Gastrocnemius medialis (tissue), 4 donors: ENCODE measurements around the gene RREB1. TPM values are rescaled to one million over a fixed set of nuclear protein-coding genes. Genes with fewer than 3 reads are reported as not detected.

Experiments used
- ATAC-seq, 2 donors: fragments of 150-250 bp; one replicate each; pipeline ENCODE4 v1.9.1; 2016
- DNase-seq, 2 donors: peaks; one replicate each; pipeline ENCODE4 v3.0.0-alpha.2; 2019
- H3K27ac ChIP-seq, 4 donors: fragments of 200-600 bp; sonication (generic); 1 replicate in 1 of 4; 2 replicates in 3 of 4; pipeline ENCODE4 v1.5.1; 2016 to 2018; ENCODE audit warnings: mild to moderate bottlenecking in 2 of 4, moderate library complexity in 1 of 4
- H3K27me3 ChIP-seq, 3 donors: fragments of 200-600 bp; sonication (generic) in 2 of 3; 1 replicate in 1 of 3; 2 replicates in 2 of 3; pipeline versions ENCODE4 v1.5.1 to v1.6.0; 2016 to 2019; ENCODE audit warnings: mild to moderate bottlenecking in 1 of 3, moderate library complexity in 1 of 3
- H3K36me3 ChIP-seq, 2 donors: fragments of 200-600 bp; sonication (generic) in 1 of 2; one replicate each; pipeline ENCODE4 v1.5.1; 2017 to 2018
- H3K4me1 ChIP-seq, 2 donors: fragments of 200-600 bp; sonication (generic) in 1 of 2; one replicate each; pipeline ENCODE4 v1.5.1; 2016 to 2017; ENCODE audit warnings: mild to moderate bottlenecking in 2 of 2
- H3K4me3 ChIP-seq, 4 donors: fragments of 200-600 bp; sonication (generic) in 3 of 4; 1 replicate in 1 of 4; 2 replicates in 3 of 4; pipeline ENCODE4 v1.5.1; 2016 to 2019; ENCODE audit warnings: mild to moderate bottlenecking in 2 of 4
- H3K9me3 ChIP-seq, 3 donors: fragments of 200-600 bp; sonication (generic) in 2 of 3; 1 replicate in 1 of 3; 2 replicates in 2 of 3; pipeline ENCODE4 v1.5.1; 2016 to 2019
- POLR2A ChIP-seq, 2 donors: fragments of 450-650 bp; IDR thresholded peaks; one replicate each; pipeline ENCODE4 v1.6.1; 2017; ENCODE audit warnings: antibody characterized with exemption in 2 of 2, mild to moderate bottlenecking in 2 of 2, moderate library complexity in 2 of 2
- in situ Hi-C, 4 donors: fragments of 200-750 bp; cut with MboI; loops; one replicate each; pipeline versions ENCODE4 v1.15.0 to v1.8.0; 2017; ENCODE audit warnings: low sequenced_read_pairs in 4 of 4
- intact Hi-C: fragments of 100-400 bp; cut with DNase I; formaldehyde crosslinking; loops from one replicate; pipeline ENCODE4 v1.15.1; 2023; ENCODE audit warnings: low total_unique reads
- total RNA-seq, 4 donors: library from RNA; depleted of rRNA; stranded (reverse); fragments of >200 nt; gene quantifications; one replicate each; pipeline versions ENCODE4 v1.1.0 to v1.2.3, GENCODE V29; 2016
- TF ChIP-seq, protein P1 (sequence below), 5 experiments: fragments of 450-650 bp in 3 of 5; fragments of 200-600 bp in 2 of 5; sonication (generic) in 2 of 5; IDR thresholded peaks in 4 of 5; conservative IDR thresholded peaks in 1 of 5; 1 replicate in 4 of 5; 2 replicates in 1 of 5; pipeline ENCODE4 v1.5.1; 2016 to 2019; ENCODE audit warnings: antibody characterized with exemption in 5 of 5, mild to moderate bottlenecking in 3 of 5, moderate library complexity in 3 of 5

RREB1 gene
- total RNA-seq, 4 donors from 2014 or later = 18.0 to 41.3 (median 39.2) TPM

DNA sequence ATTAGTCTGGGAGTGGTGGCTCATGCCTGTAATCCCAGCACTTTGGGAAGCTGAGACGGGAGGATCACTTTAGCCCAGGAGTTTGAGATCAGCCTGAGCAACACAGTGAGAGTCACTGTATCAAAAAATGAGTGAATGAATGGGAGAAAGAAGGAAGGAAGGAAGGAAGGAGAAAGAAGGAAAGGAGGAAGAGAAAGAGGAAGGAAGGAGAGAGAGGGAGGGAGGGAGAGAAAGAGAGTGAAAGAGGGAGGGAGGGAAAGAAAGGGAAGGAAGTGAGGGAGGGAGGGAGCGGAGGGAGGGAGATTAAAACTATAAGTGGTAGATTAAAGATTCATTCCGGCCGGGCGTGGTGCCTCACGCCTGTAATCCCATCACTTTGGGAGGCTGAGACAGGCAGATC lies 28.9 kb upstream of the RREB1 start:
- Histone ChIP-seq H3K4me1 (peaks cover 0 to 2% of the 10 kb centered on the region in 2 donors), H3K27ac (no peak overlapping the region), H3K4me3 (no peak overlapping the region), H3K9me3 (no peaks in the 10 kb centered on the region), H3K36me3 (no peaks in the 10 kb centered on the region), H3K27me3 (no peaks in the 10 kb centered on the region)
- in situ Hi-C loops (no loop called here), intact Hi-C loops (no loop called here)
- TF ChIP-seq POLR2A (IDR thresholded peaks at IDR 0.05) = no peak
- TF ChIP-seq, protein P1, sequence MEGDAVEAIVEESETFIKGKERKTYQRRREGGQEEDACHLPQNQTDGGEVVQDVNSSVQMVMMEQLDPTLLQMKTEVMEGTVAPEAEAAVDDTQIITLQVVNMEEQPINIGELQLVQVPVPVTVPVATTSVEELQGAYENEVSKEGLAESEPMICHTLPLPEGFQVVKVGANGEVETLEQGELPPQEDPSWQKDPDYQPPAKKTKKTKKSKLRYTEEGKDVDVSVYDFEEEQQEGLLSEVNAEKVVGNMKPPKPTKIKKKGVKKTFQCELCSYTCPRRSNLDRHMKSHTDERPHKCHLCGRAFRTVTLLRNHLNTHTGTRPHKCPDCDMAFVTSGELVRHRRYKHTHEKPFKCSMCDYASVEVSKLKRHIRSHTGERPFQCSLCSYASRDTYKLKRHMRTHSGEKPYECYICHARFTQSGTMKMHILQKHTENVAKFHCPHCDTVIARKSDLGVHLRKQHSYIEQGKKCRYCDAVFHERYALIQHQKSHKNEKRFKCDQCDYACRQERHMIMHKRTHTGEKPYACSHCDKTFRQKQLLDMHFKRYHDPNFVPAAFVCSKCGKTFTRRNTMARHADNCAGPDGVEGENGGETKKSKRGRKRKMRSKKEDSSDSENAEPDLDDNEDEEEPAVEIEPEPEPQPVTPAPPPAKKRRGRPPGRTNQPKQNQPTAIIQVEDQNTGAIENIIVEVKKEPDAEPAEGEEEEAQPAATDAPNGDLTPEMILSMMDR (IDR thresholded peaks at IDR 0.05 in 4 of 5, conservative IDR thresholded peaks at IDR 0.05 in 1 of 5) = no peak
- ATAC-seq (no peak), DNase-seq (no peak)

DNA sequence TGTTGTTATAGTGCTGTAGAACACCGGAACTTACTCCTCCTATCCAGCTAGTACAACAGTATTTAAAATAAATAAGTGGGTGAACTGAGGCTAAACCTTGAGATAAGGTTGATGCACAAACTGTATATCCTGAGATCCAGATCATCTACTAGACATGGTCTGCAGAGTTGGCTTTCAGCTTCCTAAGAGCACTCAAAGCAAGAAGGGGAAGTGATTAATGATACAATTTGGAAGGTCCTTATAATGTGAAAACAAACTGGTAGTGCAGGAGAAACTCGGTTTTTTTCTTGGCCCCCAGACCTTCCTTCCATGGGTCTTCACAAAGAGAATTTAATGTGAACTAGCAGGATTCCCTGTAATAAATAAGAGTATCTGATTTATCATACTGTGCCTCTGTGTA lies 27.4 kb upstream of the RREB1 start:
- ATAC-seq (no peak), DNase-seq (no peak)
- TF ChIP-seq POLR2A (IDR thresholded peaks at IDR 0.05) = no peak
- TF ChIP-seq, protein P1 (IDR thresholded peaks at IDR 0.05 in 4 of 5, conservative IDR thresholded peaks at IDR 0.05 in 1 of 5) = no peak
- H3K27me3 ChIP-seq = no peaks in the 10 kb centered on the region
- intact Hi-C loops = no loop called here
- H3K4me1 ChIP-seq = no peaks in the 10 kb centered on the region
- no peaks in the 10 kb centered on the region for H3K9me3 ChIP-seq
- no peaks in the 10 kb centered on the region for H3K36me3 ChIP-seq
- in situ Hi-C loops = no loop called here
- no peak overlapping the region for H3K27ac ChIP-seq
- H3K4me3 ChIP-seq = no peak overlapping the region

DNA sequence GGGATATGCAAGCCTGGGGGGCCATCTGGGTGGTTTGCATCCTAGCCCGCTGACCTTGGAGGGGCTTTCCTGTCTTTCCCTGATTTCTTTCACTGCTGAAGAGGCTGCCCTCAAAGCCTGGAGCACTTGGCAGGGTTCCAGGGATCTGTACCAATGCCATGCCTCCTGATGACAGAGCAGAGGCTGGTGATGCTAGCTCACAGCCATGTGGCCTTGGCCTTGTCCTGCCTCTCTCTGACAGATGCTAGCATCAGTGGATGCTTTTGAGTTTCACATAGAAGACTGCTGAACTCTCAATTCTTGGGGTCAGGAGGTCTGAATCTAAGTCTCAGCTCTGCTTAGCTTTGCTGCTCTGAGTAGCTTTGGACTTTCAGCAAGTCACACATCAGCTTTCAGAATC lies 21.9 kb upstream of the RREB1 start:
- DNase-seq (peak; percentile 8 to 46), ATAC-seq (peak; percentile 37 to 45)
- Histone ChIP-seq H3K27ac (peak overlapping the region; percentile 52 to 64 (median 57)), H3K4me3 (no peak overlapping the region), H3K36me3 (no peaks in the 10 kb centered on the region), H3K9me3 (no peaks in the 10 kb centered on the region), H3K4me1 (peaks cover 20 to 24% of the 10 kb centered on the region in 2 donors), H3K27me3 (no peaks in the 10 kb centered on the region)
- TF ChIP-seq, protein P1 (IDR thresholded peaks at IDR 0.05 in 4 of 5, conservative IDR thresholded peaks at IDR 0.05 in 1 of 5) = no peak
- TF ChIP-seq POLR2A (IDR thresholded peaks at IDR 0.05) = no peak
- intact Hi-C loops = no loop called here
- in situ Hi-C loops = no loop called here

DNA sequence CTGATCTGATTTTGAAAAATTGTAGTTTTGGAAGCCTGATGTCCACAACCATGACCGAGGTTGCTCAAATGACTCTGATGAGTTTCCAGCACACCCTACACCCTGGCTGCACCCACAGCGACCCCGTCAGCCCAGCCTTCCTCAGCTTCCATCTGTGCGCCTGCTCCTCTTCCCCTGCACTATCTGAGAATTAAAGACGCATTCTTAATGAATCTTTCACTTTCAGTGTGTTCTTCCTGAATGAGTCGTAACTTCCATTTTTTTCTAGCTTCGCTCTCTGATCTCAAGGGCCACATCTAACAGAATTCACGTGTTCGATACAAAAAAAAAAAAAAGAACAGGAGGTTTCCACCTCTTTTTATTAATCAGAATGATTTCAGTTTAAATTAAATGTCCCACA lies 21.3 kb upstream of the RREB1 start:
- H3K27me3 ChIP-seq = no peaks in the 10 kb centered on the region
- intact Hi-C loops (no loop called here), in situ Hi-C loops (no loop called here)
- TF ChIP-seq POLR2A (IDR thresholded peaks at IDR 0.05) = no peak
- TF ChIP-seq, protein P1 (IDR thresholded peaks at IDR 0.05 in 4 of 5, conservative IDR thresholded peaks at IDR 0.05 in 1 of 5) = no peak
- H3K4me1 ChIP-seq = peaks cover 20 to 24% of the 10 kb centered on the region in 2 donors
- no peaks in the 10 kb centered on the region for H3K36me3 ChIP-seq
- peak overlapping the region; percentile 10 to 29 (median 20) for H3K4me3 ChIP-seq
- H3K27ac ChIP-seq = peak overlapping the region; percentile 52 to 64 (median 57)
- ATAC-seq (peak; percentile 35 to 49), DNase-seq (peak; percentile 12 to 33)
- no peaks in the 10 kb centered on the region for H3K9me3 ChIP-seq

DNA sequence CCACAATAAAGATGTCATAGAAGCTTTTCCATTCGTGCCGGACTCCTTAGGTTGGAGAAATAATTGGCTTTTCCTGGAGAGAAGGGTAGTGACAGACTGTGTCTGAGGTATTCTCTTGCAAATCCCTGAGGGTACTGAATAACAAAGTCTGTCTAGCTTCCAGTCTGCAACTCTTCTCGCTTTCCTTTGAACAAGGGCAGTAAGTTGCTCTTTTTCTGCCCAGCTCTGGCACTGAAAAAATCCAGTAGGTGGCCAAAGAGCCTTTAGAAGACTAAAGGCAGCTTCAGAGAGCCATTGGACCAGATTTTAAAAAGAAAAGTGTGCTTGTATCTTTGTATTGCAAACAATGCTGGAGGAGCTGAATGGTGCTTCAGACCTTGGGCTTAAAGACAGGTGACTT lies 20.7 kb upstream of the RREB1 start:
- Histone ChIP-seq H3K27me3 (no peaks in the 10 kb centered on the region), H3K27ac (peak overlapping the region; percentile 52 to 64 (median 57)), H3K4me1 (peaks cover 20 to 24% of the 10 kb centered on the region in 2 donors), H3K4me3 (peak overlapping the region; percentile 10 to 29 (median 20)), H3K36me3 (no peaks in the 10 kb centered on the region), H3K9me3 (no peaks in the 10 kb centered on the region)
- in situ Hi-C loops (no loop called here), intact Hi-C loops (no loop called here)
- ATAC-seq = peak; percentile 27 to 46
- TF ChIP-seq POLR2A (IDR thresholded peaks at IDR 0.05) = no peak
- TF ChIP-seq, protein P1 (IDR thresholded peaks at IDR 0.05 in 4 of 5, conservative IDR thresholded peaks at IDR 0.05 in 1 of 5) = no peak
- no peak for DNase-seq
